ENCODE data around the gene LPP.

The LPP gene

GRCh38 chr3:188229726-188230125 is 75.8 kb downstream of the LPP start:
- DNase-seq, result no peak

DNA sequence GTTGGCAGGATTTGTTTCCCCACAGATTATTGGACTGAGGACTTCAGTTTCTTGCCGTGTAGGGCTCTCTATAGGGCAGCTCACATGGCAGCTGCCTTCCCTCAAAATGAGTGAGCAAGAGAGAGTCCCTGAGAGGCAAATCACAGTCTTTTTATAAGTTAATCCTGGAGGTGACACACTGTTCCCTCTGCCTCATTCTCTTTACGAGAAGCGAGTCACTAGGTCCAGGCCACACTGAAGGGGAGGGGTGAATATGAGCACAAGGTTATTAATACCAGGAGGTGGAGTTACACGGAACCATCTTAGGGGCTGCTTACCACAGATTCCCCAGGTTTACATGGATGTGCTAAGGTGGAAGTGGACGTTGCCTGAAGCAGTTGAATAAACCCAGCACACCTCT is 77.0 kb downstream of the LPP start:
- DNase-seq, result no peak

- no peak for DNase-seq
Observed at GRCh38 chr3:188231456-188231855, 77.5 kb downstream of the LPP start.

- no peak for DNase-seq
Observed at GRCh38 chr3:188232656-188233055, 78.7 kb downstream of the LPP start.

GRCh38 chr3:188233320-188233719 is 79.4 kb downstream of the LPP start:
- DNase-seq, result no peak

GRCh38 chr3:188234132-188234531 is 80.2 kb downstream of the LPP start:
- no peak for DNase-seq

GRCh38 chr3:188236271-188236670 is 82.3 kb downstream of the LPP start:
- DNase-seq, result no peak

DNA sequence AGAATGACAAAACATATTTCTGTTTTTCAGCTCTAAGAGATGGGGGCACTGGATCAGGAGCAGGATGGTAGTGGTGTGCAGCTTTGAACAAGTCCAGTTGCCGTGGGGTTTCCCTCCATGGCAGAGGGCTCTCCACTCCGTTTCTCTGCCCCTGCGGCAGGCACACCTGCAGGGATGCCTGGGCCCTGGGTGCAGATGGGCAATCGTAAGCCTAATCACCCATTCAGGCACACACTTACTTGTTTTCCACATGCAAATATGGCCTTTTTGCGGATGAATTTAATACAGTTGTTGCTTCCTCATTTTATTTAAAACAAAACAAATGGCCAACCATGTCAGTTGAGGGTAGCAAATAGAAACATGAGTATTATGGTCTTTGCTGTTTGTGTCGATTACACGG is 85.1 kb downstream of the LPP start:
- DNase-seq, result no peak

- no peak for DNase-seq
Observed at GRCh38 chr3:188239577-188239976, 85.6 kb downstream of the LPP start.

- DNase-seq, result no peak
Observed at GRCh38 chr3:188240189-188240981, 86.4 kb downstream of the LPP start.

DNA sequence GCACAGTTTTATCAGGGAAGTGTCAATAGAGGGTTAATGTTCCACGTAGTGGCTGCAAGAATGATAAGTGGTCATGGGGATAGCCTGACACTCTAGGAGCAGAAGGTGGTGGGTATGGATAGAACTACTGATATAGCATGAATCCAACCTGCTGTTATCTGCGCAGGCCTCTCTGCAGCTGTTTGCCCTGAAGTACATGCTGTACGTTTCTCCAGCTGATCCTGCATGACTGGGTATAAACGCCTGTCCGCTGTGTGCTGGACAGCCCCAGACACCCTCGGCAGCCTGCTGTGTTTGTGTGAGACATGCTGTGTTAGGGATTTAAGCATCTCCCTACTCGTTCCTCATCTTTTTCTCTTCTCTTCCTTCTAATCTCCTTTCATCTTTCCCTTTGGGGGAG is 87.1 kb downstream of the LPP start:
- DNase-seq, result no peak

DNA sequence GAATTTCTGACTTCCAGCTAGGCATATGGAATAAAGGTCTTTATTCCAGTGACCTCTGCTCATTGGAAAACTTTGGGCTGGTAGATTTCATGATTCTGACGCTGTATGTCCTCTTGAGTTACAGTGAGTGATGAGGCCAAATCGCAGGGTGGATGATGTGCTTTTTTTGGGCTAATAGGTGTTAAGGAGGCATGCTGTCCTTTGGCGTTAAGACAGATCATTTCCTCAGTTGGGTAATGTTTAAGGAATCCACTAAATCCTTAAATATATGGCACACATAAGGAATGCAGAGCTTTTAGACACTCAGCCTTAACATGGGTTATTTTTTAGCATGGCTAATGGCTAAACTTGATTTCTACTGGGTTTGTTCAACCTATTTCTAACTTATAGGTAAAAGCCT is 87.9 kb downstream of the LPP start:
- DNase-seq, result no peak

DNA sequence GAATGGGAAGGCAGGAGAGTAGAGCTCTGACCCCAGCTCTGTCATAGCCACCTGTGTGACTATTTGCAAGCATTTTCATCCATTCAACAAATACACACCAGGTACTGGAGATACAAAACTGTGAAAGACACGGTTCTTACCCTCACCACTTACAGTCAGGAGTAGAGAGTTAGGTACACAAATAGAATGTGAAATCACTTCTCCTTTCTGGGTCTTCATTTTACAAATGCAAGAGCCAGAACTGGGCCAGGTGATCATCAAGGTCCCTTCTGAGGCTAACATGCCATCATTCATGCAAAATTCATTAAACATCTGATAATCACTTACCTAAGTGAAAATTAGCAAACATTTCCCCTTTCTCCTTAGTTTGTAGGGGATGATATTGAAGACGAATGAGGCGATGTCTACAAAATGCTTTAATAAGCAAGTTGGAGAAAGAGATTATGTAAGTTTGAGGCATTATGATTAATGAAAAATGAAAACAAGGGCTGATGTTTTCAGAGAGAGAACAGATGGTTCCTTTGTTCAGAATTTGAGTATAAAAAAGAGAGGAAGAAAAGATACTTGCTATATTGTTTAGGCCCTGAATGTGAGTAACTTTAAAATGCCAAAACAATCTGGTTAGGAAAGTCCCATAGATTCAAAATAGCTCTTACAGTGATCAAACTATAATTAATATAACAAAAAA is 88.6 kb downstream of the LPP start:
- DNase-seq, result no peak

- DNase-seq, result no peak
Observed at GRCh38 chr3:188243124-188243795, 89.3 kb downstream of the LPP start.

DNA sequence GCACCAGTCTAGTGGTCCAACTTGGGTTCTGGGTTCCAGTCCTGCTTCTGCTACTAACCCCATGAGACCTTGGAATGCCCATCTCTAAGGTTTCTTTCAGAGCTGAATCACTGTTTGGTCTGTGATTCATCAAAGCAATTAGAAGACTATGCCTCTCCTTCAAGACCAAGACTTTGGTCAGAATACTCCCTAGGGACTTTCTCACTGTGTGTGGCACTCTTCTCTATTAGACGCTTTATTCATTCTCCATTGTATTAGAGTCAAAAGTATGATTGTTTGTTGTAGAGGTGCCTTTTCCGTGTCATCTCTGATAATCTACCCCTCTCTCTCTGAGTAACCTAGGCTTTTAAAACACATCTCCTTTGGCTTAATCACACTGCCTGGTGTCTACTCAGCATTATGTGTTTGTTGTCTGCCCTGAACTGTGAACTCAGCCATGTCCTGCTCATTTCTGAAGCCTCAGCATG is 90.5 kb downstream of the LPP start:
- DNase-seq, result no peak

GRCh38 chr3:188246905-188247304 is 92.9 kb downstream of the LPP start:
- no peak for DNase-seq

- DNase-seq, result no peak
Observed at GRCh38 chr3:188248036-188248561, 94.1 kb downstream of the LPP start.

GRCh38 chr3:188253123-188253793 is 99.3 kb downstream of the LPP start:
- no peak for DNase-seq

DNA sequence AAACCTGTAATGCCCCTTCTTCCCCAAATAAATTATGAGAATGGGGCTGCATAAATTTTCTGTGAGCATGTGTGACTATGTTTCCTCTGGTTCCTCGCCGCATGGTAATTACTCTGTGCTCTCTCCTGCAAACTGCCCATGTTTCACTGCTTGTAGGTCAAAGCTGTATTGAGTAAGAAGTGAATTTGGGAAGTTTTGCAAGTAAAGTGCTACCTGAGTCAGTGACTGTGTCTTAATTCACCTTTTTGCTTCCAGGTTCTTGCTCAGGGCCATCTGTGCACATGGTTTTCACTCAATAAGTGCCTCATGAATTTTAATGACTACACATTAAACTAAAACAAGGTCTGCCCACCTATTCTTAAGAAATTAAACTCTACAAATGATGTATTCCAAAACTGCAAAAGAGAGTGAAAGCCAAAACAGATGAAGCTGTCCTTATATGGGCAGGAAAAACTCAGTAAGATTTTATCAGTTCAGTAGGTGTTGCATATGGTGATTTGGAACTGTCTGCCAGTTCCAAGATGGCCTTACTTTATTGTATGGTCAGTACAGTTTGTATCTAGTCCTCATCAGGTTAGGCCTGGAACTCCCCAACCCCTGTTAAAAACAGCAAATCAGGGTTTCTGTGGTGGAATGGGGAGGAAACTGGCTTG is 100.0 kb downstream of the LPP start:
- no peak for DNase-seq

GRCh38 chr3:188254520-188255070 is 100.6 kb downstream of the LPP start:
- DNase-seq, result no peak

GRCh38 chr3:188255190-188255589 is 101.2 kb downstream of the LPP start:
- DNase-seq, result no peak

DNA sequence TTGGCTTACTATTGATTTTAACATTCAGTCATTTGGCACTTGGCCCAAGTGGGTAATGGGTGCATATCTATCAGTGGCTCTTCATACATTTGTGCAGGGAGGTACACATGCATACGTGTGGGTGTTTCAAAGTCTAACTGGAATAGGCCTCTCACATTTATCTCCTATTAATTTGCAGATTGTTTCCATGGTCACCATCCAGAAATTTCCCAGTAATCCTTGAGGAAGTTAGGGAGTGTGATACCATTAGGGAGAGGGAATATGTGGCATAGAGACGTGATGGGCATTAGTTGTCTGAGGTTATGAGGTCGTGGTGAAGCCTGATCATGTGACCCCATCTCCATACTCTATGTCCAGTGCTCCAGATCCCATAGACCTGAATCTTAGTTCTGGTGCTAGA is 102.8 kb downstream of the LPP start:
- DNase-seq, result no peak

Measured in stimulated activated CD4-positive, alpha-beta T cell treated with anti-CD3 and anti-CD28 coated beads, Interleukin-2, amount 100 ng/mL, for 48 hours (primary cell).